IPS-11a (cell line): Measurements from ENCODE around the gene TMEM131L.

Experiments
- H3K4me3 ChIP-seq: one replicate; pipeline ENCODE4 v1.5.1; 2013; ENCODE audit warnings: low read depth, low read length, control low read depth

Gene TMEM131L

DNA sequence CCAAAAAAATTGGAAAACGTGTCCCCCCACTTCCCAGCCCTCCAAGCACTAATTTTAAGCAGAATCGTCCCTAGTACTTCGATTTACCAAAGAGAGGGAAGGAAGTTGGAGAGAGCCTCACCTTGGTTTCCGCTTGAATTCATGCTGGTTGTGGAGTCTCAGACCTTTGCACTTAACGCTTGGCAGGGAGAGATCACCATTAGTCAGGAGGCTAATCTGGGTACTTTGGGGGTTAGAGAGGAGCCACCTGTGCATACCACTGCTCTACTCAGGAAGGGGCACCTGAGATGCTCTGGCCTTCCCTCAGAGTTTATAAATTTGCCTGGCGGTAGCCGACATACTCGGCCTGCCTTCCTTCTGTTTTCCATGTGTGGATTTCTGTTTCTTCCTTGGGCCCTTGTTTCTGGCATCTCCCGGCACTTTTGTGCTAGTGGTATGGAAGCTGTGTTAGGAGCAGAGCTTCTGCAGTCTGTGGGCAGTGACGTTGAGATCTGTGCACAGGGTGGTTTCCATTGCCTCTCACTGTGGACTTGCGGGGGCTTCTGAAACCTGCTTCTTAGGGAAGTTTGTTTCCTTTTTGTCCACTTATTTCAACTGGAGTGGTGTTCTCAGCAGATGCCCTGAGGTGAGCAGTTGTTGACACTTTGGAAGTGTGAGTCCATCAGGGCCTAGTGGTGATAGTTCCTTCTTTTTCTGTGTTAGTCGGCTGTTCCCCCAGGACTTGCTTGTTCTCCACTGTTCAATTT lies 104.2 kb downstream of the TMEM131L start:
- no peak overlapping the region for H3K4me3 ChIP-seq

- no peak overlapping the region for H3K4me3 ChIP-seq
These were observed 104.9 kb downstream of the TMEM131L start for GRCh38 chr4:153571006-153571545.

GRCh38 chr4:153572609-153573008 lies 106.4 kb downstream of the TMEM131L start:
- H3K4me3 ChIP-seq: no peak overlapping the region

DNA sequence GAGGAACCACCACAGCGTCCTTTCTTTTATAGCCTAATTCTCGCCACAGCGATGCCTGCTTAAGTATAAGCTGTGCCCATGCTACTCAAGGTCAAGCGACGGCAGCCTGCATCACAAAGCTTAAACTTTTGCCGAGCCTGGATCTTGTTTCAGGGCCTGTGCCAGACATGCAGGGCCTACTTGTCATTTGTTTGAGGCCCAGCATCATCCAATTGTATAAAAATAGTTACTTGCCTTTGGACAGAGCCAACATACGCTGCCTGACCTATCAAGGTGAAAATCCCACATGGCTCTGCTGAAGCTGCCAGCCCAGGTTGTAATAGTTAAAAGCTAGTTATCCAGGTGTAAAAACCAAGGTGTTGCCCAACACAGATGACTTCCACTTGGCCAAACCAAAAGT lies 107.1 kb downstream of the TMEM131L start:
- H3K4me3 ChIP-seq: no peak overlapping the region

- no peak overlapping the region for H3K4me3 ChIP-seq
These were observed 108.0 kb downstream of the TMEM131L start for GRCh38 chr4:153573881-153574802.

GRCh38 chr4:153576443-153576774 lies 110.2 kb downstream of the TMEM131L start:
- H3K4me3 ChIP-seq: no peak overlapping the region

DNA sequence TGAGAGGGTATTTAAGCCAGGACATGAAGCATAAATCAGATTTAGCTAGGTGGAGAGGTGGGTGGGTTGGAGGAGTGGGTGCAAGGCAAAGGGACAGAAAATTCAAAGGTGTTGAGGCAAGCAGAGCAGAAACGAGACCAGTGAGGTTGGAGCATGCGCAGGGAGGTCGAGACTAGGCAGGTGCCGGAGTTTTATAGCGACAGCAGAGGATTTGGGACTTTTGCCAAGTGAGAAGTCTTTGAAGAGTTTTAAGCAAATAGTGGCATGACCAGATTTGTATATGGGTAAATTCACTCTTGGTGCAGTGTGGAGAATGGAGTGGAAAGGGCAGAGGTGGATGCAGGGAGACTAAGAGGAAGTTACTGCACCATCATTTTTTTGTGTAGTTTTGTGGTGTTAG lies 110.9 kb downstream of the TMEM131L start:
- no peak overlapping the region for H3K4me3 ChIP-seq

GRCh38 chr4:153579410-153579809 lies 113.2 kb downstream of the TMEM131L start:
- no peak overlapping the region for H3K4me3 ChIP-seq

GRCh38 chr4:153579872-153580271 lies 113.7 kb downstream of the TMEM131L start:
- no peak overlapping the region for H3K4me3 ChIP-seq

GRCh38 chr4:153582954-153583702 lies 117.0 kb downstream of the TMEM131L start:
- no peak overlapping the region for H3K4me3 ChIP-seq

DNA sequence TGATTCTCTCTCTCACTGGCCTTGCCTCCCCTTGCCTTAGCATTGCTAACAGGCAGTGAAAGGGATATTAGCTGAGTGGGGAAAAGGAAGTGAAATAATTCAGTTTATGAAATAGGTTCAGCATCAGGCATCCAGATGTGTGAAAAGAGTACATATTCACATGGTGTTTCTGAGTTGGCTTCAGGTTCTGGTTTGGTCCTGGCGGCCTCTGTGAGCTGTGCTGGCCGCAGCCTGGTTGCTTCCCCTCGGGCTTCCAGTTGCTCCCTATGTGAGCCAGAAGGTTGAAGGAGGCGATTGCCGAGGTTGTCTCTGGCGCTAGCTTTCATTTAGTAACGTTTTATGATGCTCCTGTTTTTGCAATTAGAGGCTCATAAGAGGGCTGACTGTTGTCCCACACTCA lies 118.9 kb downstream of the TMEM131L start:
- H3K4me3 ChIP-seq: no peak overlapping the region

GRCh38 chr4:153589703-153590595 lies 123.8 kb downstream of the TMEM131L start:
- H3K4me3 ChIP-seq: no peak overlapping the region

- no peak overlapping the region for H3K4me3 ChIP-seq
These were observed 125.3 kb downstream of the TMEM131L start for GRCh38 chr4:153591441-153591840.

GRCh38 chr4:153592064-153592463 lies 125.9 kb downstream of the TMEM131L start:
- no peak overlapping the region for H3K4me3 ChIP-seq

DNA sequence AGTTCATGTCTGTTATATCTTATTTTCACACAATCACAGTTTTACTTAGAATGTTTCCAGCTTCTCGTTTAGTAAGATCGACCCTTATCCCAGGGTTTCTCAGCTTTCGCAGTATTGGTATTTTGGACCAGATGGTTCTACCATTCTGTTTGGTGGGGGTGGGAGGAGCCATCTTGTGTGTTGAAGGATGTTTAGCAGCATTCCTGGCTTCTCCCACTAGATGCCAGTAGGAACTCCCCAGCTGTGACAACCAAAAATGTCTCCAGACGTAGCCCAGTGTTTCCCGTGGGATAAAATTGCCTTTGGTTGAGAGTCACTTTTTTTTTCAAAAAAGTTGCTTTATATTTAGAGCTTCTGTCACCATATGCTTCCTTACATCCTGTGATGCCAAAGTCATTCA lies 127.0 kb downstream of the TMEM131L start:
- H3K4me3 ChIP-seq: no peak overlapping the region

- H3K4me3 ChIP-seq: no peak overlapping the region
These were observed 128.1 kb downstream of the TMEM131L start for GRCh38 chr4:153594210-153594609.

GRCh38 chr4:153595894-153596601 lies 129.9 kb downstream of the TMEM131L start:
- no peak overlapping the region for H3K4me3 ChIP-seq

- H3K4me3 ChIP-seq: no peak overlapping the region
These were observed 136.6 kb downstream of the TMEM131L start for GRCh38 chr4:153602758-153603157.

DNA sequence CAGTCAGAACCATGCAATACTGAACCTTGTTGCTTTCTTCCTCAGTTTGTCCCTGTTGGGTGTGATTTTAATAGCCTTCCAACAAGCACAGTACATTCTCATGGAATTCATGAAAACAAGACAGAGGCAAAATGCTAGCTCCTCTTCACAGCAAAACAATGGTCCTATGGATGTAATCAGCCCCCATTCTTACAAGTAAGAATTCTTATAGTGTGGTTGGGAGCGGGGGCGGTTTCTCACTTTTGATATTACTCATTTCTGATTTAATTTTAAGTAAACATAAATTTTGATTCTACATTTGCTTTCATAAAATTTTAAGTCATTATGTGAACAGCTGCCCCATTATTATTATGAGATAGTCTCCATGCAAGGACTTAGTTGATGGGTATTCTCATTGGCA lies 137.1 kb downstream of the TMEM131L start:
- no peak overlapping the region for H3K4me3 ChIP-seq

GRCh38 chr4:153603835-153604234 lies 137.7 kb downstream of the TMEM131L start:
- H3K4me3 ChIP-seq: no peak overlapping the region
